ENCODE data around the gene CLEC4M.

CLEC4M gene

GRCh38 chr19:7762719-7763293 lies at the start of gene CLEC4M:
TSS of gene CLEC4M (plus strand) at chr19:7763243. CDS start at chr19:7763267, 24 bp downstream.
- DNase-seq, result no peak

- no peak for DNase-seq
These were observed 47.4 kb upstream of the CLEC4M start for GRCh38 chr19:7715671-7716070.

GRCh38 chr19:7716762-7717161 lies 46.3 kb upstream of the CLEC4M start:
- no peak for DNase-seq

GRCh38 chr19:7718668-7719067 lies 44.4 kb upstream of the CLEC4M start:
- no peak for DNase-seq

GRCh38 chr19:7720351-7720750 lies 42.7 kb upstream of the CLEC4M start:
- no peak for DNase-seq

- DNase-seq, result no peak
These were observed 40.8 kb upstream of the CLEC4M start for GRCh38 chr19:7722231-7722651.

GRCh38 chr19:7725791-7726190 lies 37.3 kb upstream of the CLEC4M start:
- DNase-seq, result no peak

GRCh38 chr19:7729211-7729610 lies 33.8 kb upstream of the CLEC4M start:
- DNase-seq, result no peak

GRCh38 chr19:7729831-7730285 lies 33.2 kb upstream of the CLEC4M start:
- no peak for DNase-seq

- no peak for DNase-seq
These were observed 32.5 kb upstream of the CLEC4M start for GRCh38 chr19:7730286-7731217.

GRCh38 chr19:7731218-7731595 lies 31.8 kb upstream of the CLEC4M start:
- DNase-seq, result no peak

GRCh38 chr19:7731615-7732014 lies 31.4 kb upstream of the CLEC4M start:
- no peak for DNase-seq

GRCh38 chr19:7732045-7732444 lies 31.0 kb upstream of the CLEC4M start, which contains the start of gene CLEC4G:
TSS of gene CLEC4G (minus strand) at chr19:7732110. CDS start at chr19:7732102, 8 bp downstream.
- no peak for DNase-seq

- no peak for DNase-seq
These were observed 29.7 kb upstream of the CLEC4M start for GRCh38 chr19:7733376-7733775.

GRCh38 chr19:7734220-7735203 lies 28.5 kb upstream of the CLEC4M start:
- no peak for DNase-seq

- no peak for DNase-seq
These were observed 26.9 kb upstream of the CLEC4M start for GRCh38 chr19:7736148-7736547.

GRCh38 chr19:7737215-7737614 lies 25.8 kb upstream of the CLEC4M start:
- DNase-seq, result no peak

- no peak for DNase-seq
These were observed 25.0 kb upstream of the CLEC4M start for GRCh38 chr19:7738023-7738422.

GRCh38 chr19:7739211-7739755 lies 23.8 kb upstream of the CLEC4M start:
- no peak for DNase-seq

GRCh38 chr19:7739801-7740681 lies 23.0 kb upstream of the CLEC4M start:
- DNase-seq, result no peak

GRCh38 chr19:7740682-7741054 lies 22.4 kb upstream of the CLEC4M start:
- DNase-seq, result no peak

- DNase-seq, result no peak
These were observed 20.5 kb upstream of the CLEC4M start for GRCh38 chr19:7742575-7742974.

All from fibroblast of skin of right biceps (primary cell).